Lower lobe of right lung (tissue), 2 donors: ENCODE measurements around the gene CHSY1. TPM values are rescaled to one million over a fixed set of nuclear protein-coding genes. Genes with fewer than 3 reads are reported as not detected.

ENCODE experiments used
- ATAC-seq, 2 donors: fragments of 200-7000 bp; cut with Tn5 transposase; one replicate each; pipeline ENCODE4 v1.9.1; 2020 to 2022; ENCODE audit warnings: mild to moderate bottlenecking in 2 of 2, moderate library complexity in 2 of 2
- DNase-seq: peaks from one replicate; pipeline ENCODE4 v3.0.0-alpha.2; 2020
- H3K27ac ChIP-seq: fragments of 200-600 bp; one replicate; pipeline ENCODE4 v1.8.0; 2022
- H3K27me3 ChIP-seq: fragments of 200-600 bp; one replicate; pipeline ENCODE4 v1.8.0; 2022; ENCODE audit warnings: low read depth
- H3K36me3 ChIP-seq: fragments of 200-600 bp; one replicate; pipeline ENCODE4 v1.8.0; 2022; ENCODE audit warnings: mild to moderate bottlenecking
- H3K4me1 ChIP-seq: fragments of 200-600 bp; one replicate; pipeline ENCODE4 v1.8.0; 2022
- H3K4me3 ChIP-seq: fragments of 200-600 bp; one replicate; pipeline ENCODE4 v1.8.0; 2022; ENCODE audit warnings: mild to moderate bottlenecking
- H3K9me3 ChIP-seq: fragments of 200-600 bp; one replicate; pipeline ENCODE4 v1.8.0; 2022
- intact Hi-C: fragments of 100-400 bp; cut with DNase I; formaldehyde crosslinking; loops from one replicate; pipeline ENCODE4 v1.11.0; 2022
- total RNA-seq: library from RNA; stranded (reverse); fragmentation: NEBNext Ultra II Directional; extraction: Animal tissue kit (Norgen Biotek cat#: 25700); gene quantifications from one replicate; pipeline ENCODE4 v1.2.1, GENCODE V29; 2021
- TF ChIP-seq, protein P1 (sequence below): fragments of 200-600 bp; IDR thresholded peaks from one replicate; pipeline ENCODE4 v1.8.0; 2022; ENCODE audit warnings: antibody characterized with exemption, mild to moderate bottlenecking
- donor health status: DM: no; HTN: yes; CAD: no; lungs with severe emphysema.

CHSY1 gene
- total RNA-seq, 1 donor from 2014 or later, result 25.6 TPM

DNA sequence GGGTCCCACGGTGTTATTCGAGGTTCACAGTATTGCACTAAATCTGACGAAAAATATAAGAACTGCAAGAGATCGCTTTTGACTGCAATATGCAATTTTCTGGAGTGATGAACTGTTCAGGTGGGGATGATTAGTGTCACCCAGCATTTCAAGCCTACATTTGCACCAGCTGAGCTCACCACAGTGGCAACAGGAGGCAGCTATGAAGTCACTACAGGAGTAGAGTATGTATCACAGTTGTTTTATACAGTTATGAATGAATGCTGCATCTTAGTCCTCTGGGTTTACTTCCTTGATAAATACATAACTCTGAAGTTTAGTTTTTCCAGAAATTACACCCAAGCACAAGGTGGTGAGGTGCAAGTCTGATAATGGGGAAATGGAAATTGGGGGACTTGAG, 69.6 kb downstream of the CHSY1 start:
- H3K9me3 ChIP-seq, result no peaks in the 10 kb centered on the region
- peaks cover 56% of the 10 kb centered on the region for H3K4me1 ChIP-seq
- no peak for ATAC-seq
- no peak overlapping the region for H3K27ac ChIP-seq
- H3K36me3 ChIP-seq, result peaks cover 12% of the 10 kb centered on the region
- TF ChIP-seq, protein P1, sequence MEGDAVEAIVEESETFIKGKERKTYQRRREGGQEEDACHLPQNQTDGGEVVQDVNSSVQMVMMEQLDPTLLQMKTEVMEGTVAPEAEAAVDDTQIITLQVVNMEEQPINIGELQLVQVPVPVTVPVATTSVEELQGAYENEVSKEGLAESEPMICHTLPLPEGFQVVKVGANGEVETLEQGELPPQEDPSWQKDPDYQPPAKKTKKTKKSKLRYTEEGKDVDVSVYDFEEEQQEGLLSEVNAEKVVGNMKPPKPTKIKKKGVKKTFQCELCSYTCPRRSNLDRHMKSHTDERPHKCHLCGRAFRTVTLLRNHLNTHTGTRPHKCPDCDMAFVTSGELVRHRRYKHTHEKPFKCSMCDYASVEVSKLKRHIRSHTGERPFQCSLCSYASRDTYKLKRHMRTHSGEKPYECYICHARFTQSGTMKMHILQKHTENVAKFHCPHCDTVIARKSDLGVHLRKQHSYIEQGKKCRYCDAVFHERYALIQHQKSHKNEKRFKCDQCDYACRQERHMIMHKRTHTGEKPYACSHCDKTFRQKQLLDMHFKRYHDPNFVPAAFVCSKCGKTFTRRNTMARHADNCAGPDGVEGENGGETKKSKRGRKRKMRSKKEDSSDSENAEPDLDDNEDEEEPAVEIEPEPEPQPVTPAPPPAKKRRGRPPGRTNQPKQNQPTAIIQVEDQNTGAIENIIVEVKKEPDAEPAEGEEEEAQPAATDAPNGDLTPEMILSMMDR, result no peak
- no peak for DNase-seq
- no peaks in the 10 kb centered on the region for H3K27me3 ChIP-seq
- intact Hi-C loops, result no loop called here
- H3K4me3 ChIP-seq, result no peak overlapping the region

DNA sequence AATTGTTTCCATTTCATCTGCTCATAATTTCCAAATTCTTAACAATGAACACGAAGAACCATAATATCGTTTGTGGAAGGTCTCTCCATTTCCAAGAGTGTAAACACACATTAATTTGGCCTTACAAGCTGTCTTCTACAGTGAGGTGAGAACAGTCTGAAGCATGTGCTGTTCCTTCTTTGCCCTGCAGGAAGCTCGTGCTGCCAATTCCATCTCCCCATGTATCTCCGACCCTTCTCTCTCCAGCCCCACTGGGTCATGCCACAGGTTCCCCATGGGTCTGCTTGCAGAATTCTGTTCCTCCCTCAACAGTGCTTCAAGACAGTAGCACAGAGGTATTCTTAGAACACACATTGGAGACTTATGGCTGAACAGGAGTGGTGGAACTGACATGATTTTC, 70.5 kb downstream of the CHSY1 start:
- TF ChIP-seq, protein P1, result no peak
- Histone ChIP-seq H3K4me3 (no peak overlapping the region), H3K9me3 (no peaks in the 10 kb centered on the region), H3K4me1 (peaks cover 51% of the 10 kb centered on the region), H3K27ac (no peak overlapping the region), H3K27me3 (no peaks in the 10 kb centered on the region), H3K36me3 (peaks cover 12% of the 10 kb centered on the region)
- ATAC-seq (no peak), DNase-seq (no peak)
- intact Hi-C loops, result no loop called here

DNA sequence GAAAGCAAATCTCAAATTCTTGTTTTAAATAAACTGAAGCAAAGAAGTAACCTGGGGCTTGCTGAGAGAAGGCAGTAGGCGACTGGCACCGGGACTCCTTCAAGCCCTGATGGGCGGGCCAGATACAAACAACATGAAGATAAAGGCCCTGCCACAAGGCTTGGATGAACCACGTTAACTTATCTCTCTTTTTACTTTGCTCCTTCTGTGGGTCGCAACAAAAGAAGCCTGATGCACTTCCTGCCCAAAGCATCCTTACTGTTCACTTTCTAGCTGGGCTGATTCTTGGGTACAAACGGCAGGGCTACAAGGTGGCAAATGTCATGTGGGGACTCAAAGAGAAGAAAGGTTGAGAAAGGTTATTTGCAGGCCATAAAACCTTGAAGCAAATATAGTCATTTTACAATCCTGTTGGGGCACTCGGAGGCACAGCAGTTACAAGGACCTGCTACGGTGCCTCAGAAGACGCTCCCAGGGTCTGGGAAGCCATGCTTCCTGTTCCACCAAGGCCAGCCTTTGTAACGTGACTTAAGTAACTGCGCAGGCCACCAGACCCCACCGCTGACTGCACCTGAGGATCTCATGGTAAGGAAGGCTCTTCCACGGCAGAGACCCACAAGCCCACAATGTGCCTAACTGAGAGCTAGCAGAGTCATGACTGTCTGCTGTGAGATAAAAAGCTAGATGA, 71.1 kb downstream of the CHSY1 start:
- intact Hi-C loops, result no loop called here
- H3K36me3 ChIP-seq, result peaks cover 12% of the 10 kb centered on the region
- DNase-seq, result no peak
- no peak overlapping the region for H3K27ac ChIP-seq
- no peaks in the 10 kb centered on the region for H3K9me3 ChIP-seq
- TF ChIP-seq, protein P1, result no peak
- H3K4me3 ChIP-seq, result no peak overlapping the region
- no peaks in the 10 kb centered on the region for H3K27me3 ChIP-seq
- no peak for ATAC-seq
- peaks cover 51% of the 10 kb centered on the region for H3K4me1 ChIP-seq

DNA sequence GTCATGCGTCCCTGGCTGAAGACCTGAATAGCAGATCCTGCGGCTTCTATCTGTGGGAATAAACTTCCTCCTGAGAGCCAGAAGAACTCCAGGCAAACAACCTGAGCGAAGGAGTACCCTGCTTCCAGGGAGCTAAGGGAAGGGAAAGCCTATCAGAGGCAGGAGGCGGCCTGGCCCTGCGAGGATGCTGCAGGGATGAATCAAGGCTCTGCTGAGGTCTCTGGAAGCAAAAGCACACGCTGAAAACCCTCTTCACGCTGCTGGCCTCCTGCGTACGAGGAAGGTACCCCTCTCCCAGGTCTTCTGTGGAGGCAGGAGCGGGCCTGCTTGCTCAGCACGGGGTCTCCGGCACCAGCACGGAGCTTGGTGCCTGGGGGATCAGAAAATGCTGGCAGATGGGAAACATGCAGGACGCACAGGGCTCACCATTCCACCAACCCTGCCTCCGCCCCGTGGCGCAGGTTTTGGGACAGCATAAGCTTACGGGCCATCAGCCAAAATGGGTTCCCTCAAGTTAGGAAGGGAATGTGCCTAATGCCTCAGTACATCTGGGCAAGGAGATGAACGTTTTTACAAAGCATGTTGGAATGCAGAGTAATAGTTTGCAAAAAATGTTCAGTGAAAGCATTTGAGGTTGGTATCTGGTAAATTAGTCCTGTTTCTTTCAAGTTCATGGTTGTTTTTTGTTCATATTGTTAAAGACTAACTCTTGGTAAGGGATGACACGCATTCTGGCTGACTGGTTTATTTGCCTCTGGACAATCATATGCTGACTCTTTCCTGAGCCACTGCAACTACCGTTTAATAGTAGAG, 72.3 kb downstream of the CHSY1 start:
- Histone ChIP-seq H3K9me3 (no peaks in the 10 kb centered on the region), H3K27ac (no peak overlapping the region), H3K36me3 (peaks cover 20% of the 10 kb centered on the region), H3K4me1 (peaks cover 51% of the 10 kb centered on the region), H3K27me3 (no peaks in the 10 kb centered on the region), H3K4me3 (no peak overlapping the region)
- TF ChIP-seq, protein P1, result no peak
- intact Hi-C loops, result no loop called here
- DNase-seq, result no peak
- no peak for ATAC-seq

DNA sequence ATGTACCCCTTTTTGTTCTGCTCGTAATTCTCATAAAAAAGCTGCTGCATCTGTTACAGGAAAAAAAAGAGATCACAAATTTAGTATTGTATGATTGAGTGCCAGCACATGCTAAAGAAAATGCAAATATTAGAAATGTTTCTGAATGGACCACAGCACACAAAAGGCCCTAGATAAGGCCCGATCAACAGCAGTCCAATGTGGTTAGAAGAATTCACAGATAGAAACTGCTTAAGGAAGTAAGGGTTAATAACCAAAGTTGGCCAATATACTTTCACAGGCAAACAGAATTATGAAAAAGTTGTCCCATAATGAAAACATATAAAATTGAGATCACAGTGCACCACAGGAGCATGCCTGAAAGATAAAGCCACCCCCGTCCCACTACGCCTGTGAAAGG, 72.9 kb downstream of the CHSY1 start:
- no peaks in the 10 kb centered on the region for H3K27me3 ChIP-seq
- H3K4me1 ChIP-seq, result peaks cover 45% of the 10 kb centered on the region
- TF ChIP-seq, protein P1, result no peak

More for the DNA sequence above, 72.9 kb downstream of the CHSY1 start:
- intact Hi-C loops, result no loop called here
- ATAC-seq, result no peak
- Histone ChIP-seq H3K4me3 (no peak overlapping the region), H3K9me3 (no peaks in the 10 kb centered on the region), H3K36me3 (peaks cover 25% of the 10 kb centered on the region), H3K27ac (no peak overlapping the region)
- no peak for DNase-seq
